Measurements from ENCODE around the gene WLS. TPM values are rescaled to one million over a fixed set of nuclear protein-coding genes. Genes with fewer than 3 reads are reported as not detected.

Gene WLS
- not detected in 2 replicates for total RNA-seq
- 2.3 TPM for total RNA-seq (2013)
- 0.49 TPM in 1 of 2 replicates, not detected in the other for polyA plus RNA-seq
- polyA minus RNA-seq, result 0.93 and 0.94 TPM in 2 replicates

DNA sequence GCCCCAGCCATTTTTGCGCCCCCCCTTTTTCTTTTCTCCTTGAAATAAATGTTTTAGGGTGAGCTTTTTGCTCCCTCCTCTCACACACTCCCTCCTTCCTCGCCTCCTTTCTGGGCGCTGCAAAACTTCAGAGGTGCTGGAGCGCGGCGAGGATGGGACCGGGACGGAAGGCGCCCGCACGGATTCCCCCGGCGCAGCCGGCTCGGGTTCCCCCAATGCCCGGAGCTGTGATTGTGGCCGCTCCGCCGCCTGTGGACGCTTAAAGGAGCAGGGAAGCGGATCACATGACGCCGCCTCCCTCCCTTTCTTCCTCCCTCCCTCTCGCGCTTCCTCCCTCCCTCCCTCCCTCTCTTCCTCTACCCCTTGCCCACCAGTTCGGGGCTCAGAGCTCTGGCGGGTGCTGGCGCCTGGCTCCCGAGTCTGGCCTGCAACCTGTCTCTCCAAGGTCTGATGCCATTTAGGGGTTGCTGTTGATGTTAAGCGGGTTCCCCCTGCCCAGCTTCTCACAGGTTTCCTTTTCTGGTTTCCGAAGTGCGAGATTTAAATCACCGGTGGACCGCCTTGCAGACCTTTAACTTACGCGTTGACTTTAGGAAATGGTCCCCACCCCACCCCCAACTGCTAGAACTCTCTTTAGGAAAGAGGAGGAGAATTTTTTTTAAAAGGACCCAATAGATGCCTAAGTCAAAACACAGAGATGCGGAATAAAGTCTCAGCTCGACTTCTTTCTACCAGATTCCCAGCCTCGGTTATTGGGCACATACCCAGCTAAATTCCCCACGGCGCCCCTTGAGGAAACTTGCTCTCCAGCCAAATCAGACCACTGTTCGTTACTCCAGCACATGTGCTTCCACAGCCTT lies at the start of gene WLS:
Gene WLS (minus strand): TSS at position 235 of the 860 bp plus-strand sequence. CDS start 224 bp downstream, at position 11.
- Histone ChIP-seq H3K79me2 (ENCODE audit: control insufficient read depth, insufficient read depth, low read length) (no peaks in the 10 kb centered on the region), H3K4me1 (ENCODE audit: control insufficient read depth in 2 of 2, insufficient read depth in 2 of 2, low read length in 2 of 2) (peaks cover 15 to 20% of the 10 kb centered on the region in 2 donors), H2AFZ (ENCODE audit: insufficient read depth, low read depth, low read length, poor library complexity, severe bottlenecking) (peak within 1 kb of the TSS; percentile 38), H3K27ac (ENCODE audit: low read length in 2 of 2) (no peak within 1 kb of the TSS), H3K36me3 (replicated peaks in 1 of 2; ENCODE audit: control extremely low read depth in 1 of 2, control insufficient read depth in 1 of 2, extremely low read depth in 1 of 2, insufficient read depth in 2 of 2, low read length in 1 of 2) (no peaks in the 10 kb centered on the region), H4K20me1 (ENCODE audit: control insufficient read depth, insufficient read depth, low read length, poor library complexity, severe bottlenecking) (no peaks in the 10 kb centered on the region), H3K4me3 (ENCODE audit: control extremely low read depth in 1 of 5, extremely low read depth in 1 of 5, insufficient read depth in 1 of 5, low read depth in 2 of 5, low read length in 4 of 5) (peak within 1 kb of the TSS in 4 of 5 experiments; percentile 27 to 65 (median 45)), H3K9ac (ENCODE audit: low read length) (peak within 1 kb of the TSS; percentile 37), H3K4me2 (replicated peaks; ENCODE audit: low read depth, low read length, poor library complexity, severe bottlenecking) (peak within 1 kb of the TSS; percentile 70), H3K27me3 (replicated peaks in 1 of 4; ENCODE audit: control extremely low read depth in 1 of 4, control insufficient read depth in 3 of 4, insufficient read depth in 4 of 4, low read length in 3 of 4) (peaks cover 0 to 46% (median 38%) of the 10 kb centered on the region in 4 experiments), H3K9me3 (ENCODE audit: control extremely low read depth in 1 of 3, control insufficient read depth in 2 of 3, insufficient read depth in 1 of 3, low read length in 2 of 3) (no peaks in the 10 kb centered on the region)
- ChIA-PET POLR2A (no interaction called here), CTCF (no interaction called here)
- H3K4me1 Mint-ChIP-seq, result peaks cover 23% of the 10 kb centered on the region
- no peak within 1 kb of the TSS for H3K27ac Mint-ChIP-seq
- WGBS (ENCODE audit: insufficient coverage), result 2% methylated on average over 27 of the region's 42 CpGs
- H3K27me3 Mint-ChIP-seq, result peaks cover 57% of the 10 kb centered on the region
- no peak for TF ChIP-seq EZH2 (IDR thresholded peaks at IDR 0.05; ENCODE audit: borderline replicate concordance, insufficient read depth, low read depth, low read length, poor library complexity, severe bottlenecking)
- intact Hi-C loops (cut with micrococcal nuclease), result no loop called here
- no peak for DNase-seq
- ATAC-seq (ENCODE audit: low read depth), result no peak
- no peaks in the 10 kb centered on the region for H3K9me3 Mint-ChIP-seq (ENCODE audit: insufficient read depth)
- H3K4me3 Mint-ChIP-seq, result peak within 1 kb of the TSS; percentile 72

DNA sequence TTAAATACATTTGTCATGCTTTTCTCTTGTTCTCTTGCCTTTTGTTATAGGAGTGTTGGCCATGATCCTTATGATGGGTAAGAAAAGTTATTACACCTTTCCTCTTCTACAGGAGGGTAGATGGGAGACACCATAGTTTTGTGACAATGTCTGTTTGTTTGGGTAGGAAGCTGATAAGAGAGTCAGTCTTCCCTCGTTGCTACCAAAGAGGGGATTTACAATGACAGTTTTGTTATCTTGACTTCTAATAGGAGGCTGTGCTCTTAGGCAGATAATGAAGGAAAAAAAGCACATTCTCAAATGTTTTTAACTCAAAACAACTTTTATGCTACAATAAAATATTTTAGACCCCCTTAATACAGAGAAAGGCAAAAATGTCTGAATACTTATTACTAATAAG lies 48.0 kb upstream of the WLS start:
- DNase-seq, result no peak
- Mint-ChIP-seq H3K4me1 (no peaks in the 10 kb centered on the region), H3K4me3 (no peak overlapping the region), H3K27me3 (peaks cover 6% of the 10 kb centered on the region), H3K9me3 (ENCODE audit: insufficient read depth) (no peaks in the 10 kb centered on the region), H3K27ac (no peak overlapping the region)
- no CpG with 5 or more reads among the region's 1 CpG for WGBS (ENCODE audit: insufficient coverage)
- ChIA-PET POLR2A (no interaction called here), CTCF (no interaction called here)
- intact Hi-C loops (cut with micrococcal nuclease), result no loop called here
- Histone ChIP-seq H4K20me1 (ENCODE audit: control insufficient read depth, insufficient read depth, low read length, poor library complexity, severe bottlenecking) (no peaks in the 10 kb centered on the region), H3K4me2 (replicated peaks; ENCODE audit: low read depth, low read length, poor library complexity, severe bottlenecking) (no peak overlapping the region), H3K27ac (ENCODE audit: low read length in 2 of 2) (no peak overlapping the region), H3K4me1 (ENCODE audit: control insufficient read depth in 2 of 2, insufficient read depth in 2 of 2, low read length in 2 of 2) (no peaks in the 10 kb centered on the region), H3K4me3 (ENCODE audit: control extremely low read depth in 1 of 5, extremely low read depth in 1 of 5, insufficient read depth in 1 of 5, low read depth in 2 of 5, low read length in 4 of 5) (no peak overlapping the region), H3K27me3 (replicated peaks in 1 of 4; ENCODE audit: control extremely low read depth in 1 of 4, control insufficient read depth in 3 of 4, insufficient read depth in 4 of 4, low read length in 3 of 4) (no peaks in the 10 kb centered on the region), H3K36me3 (replicated peaks in 1 of 2; ENCODE audit: control extremely low read depth in 1 of 2, control insufficient read depth in 1 of 2, extremely low read depth in 1 of 2, insufficient read depth in 2 of 2, low read length in 1 of 2) (no peaks in the 10 kb centered on the region), H3K9ac (ENCODE audit: low read length) (no peak overlapping the region), H3K79me2 (ENCODE audit: control insufficient read depth, insufficient read depth, low read length) (no peaks in the 10 kb centered on the region), H3K9me3 (ENCODE audit: control extremely low read depth in 1 of 3, control insufficient read depth in 2 of 3, insufficient read depth in 1 of 3, low read length in 2 of 3) (no peaks in the 10 kb centered on the region), H2AFZ (ENCODE audit: insufficient read depth, low read depth, low read length, poor library complexity, severe bottlenecking) (no peak overlapping the region)
- no peak for ATAC-seq (ENCODE audit: low read depth)
- TF ChIP-seq EZH2 (IDR thresholded peaks at IDR 0.05; ENCODE audit: borderline replicate concordance, insufficient read depth, low read depth, low read length, poor library complexity, severe bottlenecking), result no peak
- TF ChIP-seq, protein P1, sequence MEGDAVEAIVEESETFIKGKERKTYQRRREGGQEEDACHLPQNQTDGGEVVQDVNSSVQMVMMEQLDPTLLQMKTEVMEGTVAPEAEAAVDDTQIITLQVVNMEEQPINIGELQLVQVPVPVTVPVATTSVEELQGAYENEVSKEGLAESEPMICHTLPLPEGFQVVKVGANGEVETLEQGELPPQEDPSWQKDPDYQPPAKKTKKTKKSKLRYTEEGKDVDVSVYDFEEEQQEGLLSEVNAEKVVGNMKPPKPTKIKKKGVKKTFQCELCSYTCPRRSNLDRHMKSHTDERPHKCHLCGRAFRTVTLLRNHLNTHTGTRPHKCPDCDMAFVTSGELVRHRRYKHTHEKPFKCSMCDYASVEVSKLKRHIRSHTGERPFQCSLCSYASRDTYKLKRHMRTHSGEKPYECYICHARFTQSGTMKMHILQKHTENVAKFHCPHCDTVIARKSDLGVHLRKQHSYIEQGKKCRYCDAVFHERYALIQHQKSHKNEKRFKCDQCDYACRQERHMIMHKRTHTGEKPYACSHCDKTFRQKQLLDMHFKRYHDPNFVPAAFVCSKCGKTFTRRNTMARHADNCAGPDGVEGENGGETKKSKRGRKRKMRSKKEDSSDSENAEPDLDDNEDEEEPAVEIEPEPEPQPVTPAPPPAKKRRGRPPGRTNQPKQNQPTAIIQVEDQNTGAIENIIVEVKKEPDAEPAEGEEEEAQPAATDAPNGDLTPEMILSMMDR (IDR thresholded peaks at IDR 0.05), result no peak

Data from B cell (primary cell).